SW 1271 (cell line): Measurements from ENCODE around the gene SYF2.

Experiments
- DNase-seq, 2 experiments: peaks; one replicate each; lab custom pipeline; 2025; lab: John Stamatoyannopoulos, UW

Gene SYF2

GRCh38 chr1:25184001-25184762 lies 48.1 kb downstream of the SYF2 start:
- DNase-seq = no peak

GRCh38 chr1:25183126-25183980 lies 48.9 kb downstream of the SYF2 start:
- DNase-seq = no peak

- DNase-seq = no peak
Measured at GRCh38 chr1:25182629-25183028, 49.7 kb downstream of the SYF2 start.

- DNase-seq = no peak
Measured at GRCh38 chr1:25180996-25181395, 51.3 kb downstream of the SYF2 start.

- no peak for DNase-seq
Measured at GRCh38 chr1:25178917-25179561, 53.3 kb downstream of the SYF2 start.

GRCh38 chr1:25174730-25175612 lies 57.3 kb downstream of the SYF2 start:
- no peak for DNase-seq

- no peak for DNase-seq
Measured at GRCh38 chr1:25174363-25174729, 58.0 kb downstream of the SYF2 start.

- DNase-seq = no peak
Measured at GRCh38 chr1:25173809-25174340, 58.4 kb downstream of the SYF2 start.
